HepG2 (cell line): ENCODE data around the gene NOL12. TPM values are rescaled to one million over a fixed set of nuclear protein-coding genes. Genes with fewer than 3 reads are reported as not detected.
A peak's percentile ranks its signal among the peaks of the same experiment; 100 is the strongest.

Experiments used
- CSRNP1 ChIP-seq: sonication (generic); formaldehyde crosslinking; IDR thresholded peaks from 2 replicates; pipeline ENCODE4 v1.8.1; 2023; ENCODE audit warnings: mild to moderate bottlenecking, missing genetic modification reagents
- PAX8 ChIP-seq: sonication (generic); formaldehyde crosslinking; IDR thresholded peaks from 2 replicates; pipeline ENCODE4 v1.8.0; 2022; ENCODE audit warnings: mild to moderate bottlenecking, missing genetic modification reagents, borderline replicate concordance
- RBFOX2 ChIP-seq: fragments of 200-400 bp; formaldehyde crosslinking; IDR thresholded peaks from 2 replicates; pipeline ENCODE4 v1.6.1; 2017; ENCODE audit warnings: low read depth, mild to moderate bottlenecking, low read length
- THAP11 ChIP-seq: IDR thresholded peaks from 2 replicates; pipeline ENCODE4 v1.6.1; 2016; ENCODE audit warnings: missing biosample characterization, missing genetic modification reagents
- ZBTB40 ChIP-seq, 2 experiments: fragments of 450-650 bp in 1 of 2; sonication (generic) in 1 of 2; formaldehyde crosslinking in 1 of 2; IDR thresholded peaks; 2 replicates each; pipeline versions ENCODE4 v1.6.1 to v1.8.0; 2016 to 2022; ENCODE audit warnings: antibody characterized with exemption in 1 of 2, mild to moderate bottlenecking in 1 of 2, missing genetic modification reagents in 1 of 2
- ZNF430 ChIP-seq: sonication (generic); formaldehyde crosslinking; IDR thresholded peaks from 2 replicates; pipeline ENCODE4 v1.9.0; 2021; ENCODE audit warnings: mild to moderate bottlenecking, missing genetic modification reagents
- ZNF652 ChIP-seq: IDR thresholded peaks from 2 replicates; pipeline ENCODE4 v1.6.1; 2016; ENCODE audit warnings: low read depth, borderline replicate concordance
- ZNF75D ChIP-seq: sonication (generic); formaldehyde crosslinking; IDR thresholded peaks from 2 replicates; pipeline ENCODE4 v1.8.1; 2023; ENCODE audit warnings: missing genetic modification reagents, mild to moderate bottlenecking, borderline replicate concordance
- ZNF788 ChIP-seq: sonication (generic); formaldehyde crosslinking; IDR thresholded peaks from 2 replicates; pipeline ENCODE4 v1.5.0; 2020; ENCODE audit warnings: mild to moderate bottlenecking, missing genetic modification reagents, borderline replicate concordance
- ZNF790 ChIP-seq: sonication (generic); formaldehyde crosslinking; IDR thresholded peaks from 2 replicates; pipeline ENCODE4 v1.8.0; 2022; ENCODE audit warnings: missing genetic modification reagents, mild to moderate bottlenecking, borderline replicate concordance
- polyA plus RNA-seq, 8 experiments: library from polyadenylated mRNA; depleted of rRNA in 3 of 8; stranded (reverse) in 7 of 8; unstranded in 1 of 8; fragments of >200 nt; fragmentation: Illumina TruSeq in 4 of 8; extraction: Trizol in 4 of 8; gene quantifications; 2 replicates each; pipeline versions ENCODE4 v1.2.1 to v1.2.3, GENCODE V29; 2011 to 2016; ENCODE audit warnings: low read depth in 4 of 8, missing spikeins in 1 of 8, mixed read lengths in 1 of 8; ENCODE audit not compliant: insufficient read depth in 1 of 8
- total RNA-seq, 5 experiments: library from RNA; depleted of rRNA; stranded (reverse); fragments of >200 nt; fragmentation: Illumina TruSeq; extraction: Trizol; gene quantifications; 2 replicates each; pipeline ENCODE4 v1.2.3, GENCODE V29; 2016; ENCODE audit warnings: low read depth in 1 of 5

NOL12 gene
- total and polyA plus RNA-seq, 2 of the 13 experiments (the other 11 are each of a cell fraction or from before 2014, with no cell fraction given), result 14.3 to 31.4 TPM

GRCh38 chr22:37686002-37686982 is at the start of gene NOL12 (continued):
- peak; percentile 62; the same call in 1 of the 2 replicates for TF ChIP-seq ZNF790 (CRISPR knock-in tag)
- TF ChIP-seq ZNF652 (CRISPR knock-in tag), result no peak
- peak; percentile 94; the same call in 1 of the 2 replicates for TF ChIP-seq ZNF788
- TF ChIP-seq ZNF75D, result no peak
- TF ChIP-seq ZBTB40 (IDR thresholded peaks at IDR 0.05), result peak; percentile 92
- TF ChIP-seq ZBTB40 (CRISPR knock-in tag; IDR thresholded peaks at IDR 0.05), result no peak; the same call in 1 of the 2 replicates
- peak; percentile 95 for TF ChIP-seq THAP11 (CRISPR knock-in tag)
- TF ChIP-seq PAX8 (CRISPR knock-in tag), result peak; percentile 63; the same call in 1 of the 2 replicates
- peak; percentile 83 for TF ChIP-seq RBFOX2
- TF ChIP-seq CSRNP1 (CRISPR knock-in tag), result peak; percentile 63; the same call in 1 of the 2 replicates
- TF ChIP-seq ZNF430, result peak; percentile 87; the same call in 1 of the 2 replicates
